GM12872 (cell line): ENCODE results near the gene PRRC1.

ENCODE experiments used
- CTCF ChIP-seq: IDR thresholded peaks from 3 replicates; pipeline ENCODE4 v1.5.1; 2011; ENCODE audit warnings: low read depth, mild to moderate bottlenecking, low read length, moderate library complexity; ENCODE audit not compliant: insufficient read depth

The PRRC1 gene

GRCh38 chr5:127551410-127552041 lies 34.1 kb downstream of the PRRC1 start:
- TF ChIP-seq CTCF, result no peak

GRCh38 chr5:127555826-127556225 lies 38.4 kb downstream of the PRRC1 start:
- TF ChIP-seq CTCF, result no peak

- no peak for TF ChIP-seq CTCF
Observed at GRCh38 chr5:127556609-127557334, 39.3 kb downstream of the PRRC1 start.

DNA sequence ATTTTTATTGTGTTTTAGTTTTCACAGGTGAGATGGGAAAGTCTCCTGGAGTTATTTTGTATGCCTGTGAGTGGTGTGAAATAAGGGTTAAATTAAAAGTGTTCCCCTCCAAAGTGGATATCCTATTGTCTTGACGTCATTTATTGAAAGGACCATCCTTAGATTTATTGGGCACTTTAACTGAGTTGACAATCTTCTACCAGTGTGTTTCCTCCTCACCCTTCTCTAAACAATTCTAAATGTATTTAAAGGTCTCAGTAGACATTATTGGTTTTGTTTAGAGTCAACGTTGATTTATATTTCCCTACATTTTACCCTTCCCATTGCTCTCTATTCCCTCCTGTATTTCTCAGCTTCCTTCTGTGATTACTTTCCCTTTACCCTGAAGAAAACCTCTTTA lies 40.8 kb downstream of the PRRC1 start:
- no peak for TF ChIP-seq CTCF

DNA sequence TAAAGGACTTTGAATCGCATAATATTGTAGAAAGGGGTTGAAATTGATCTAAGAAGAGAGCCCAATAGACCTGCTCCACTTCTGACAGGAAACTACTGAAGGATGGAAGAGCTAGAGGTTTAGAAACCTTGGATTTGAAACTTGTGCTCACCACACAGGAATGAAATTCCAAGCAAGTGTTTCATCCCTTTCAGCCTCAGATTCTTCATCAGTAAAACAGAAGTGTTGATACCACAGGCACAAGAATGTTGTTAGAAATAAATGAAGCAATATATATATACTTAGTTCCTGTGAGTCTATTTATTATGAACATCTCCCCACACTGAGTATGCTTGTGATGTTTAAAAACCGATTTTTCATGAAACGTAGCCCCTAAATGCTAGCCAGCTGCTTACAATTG lies 43.8 kb downstream of the PRRC1 start:
- TF ChIP-seq CTCF, result no peak

GRCh38 chr5:127562252-127562651 lies 44.8 kb downstream of the PRRC1 start:
- TF ChIP-seq CTCF, result peak; percentile 44; the same call in 2 of the 3 replicates

- no peak for TF ChIP-seq CTCF
Observed at GRCh38 chr5:127563136-127563535, 45.7 kb downstream of the PRRC1 start.
